Measurements from ENCODE around the gene ITGA11. TPM values are rescaled to one million over a fixed set of nuclear protein-coding genes. Genes with fewer than 3 reads are reported as not detected.
A peak's percentile ranks its signal among the peaks of the same experiment; 100 is the strongest.

ITGA11 gene
- total and polyA plus RNA-seq, 2 of the 13 experiments (the other 11 are each of a cell fraction or from before 2014, with no cell fraction given): not detected

GRCh38 chr15:68300115-68300940 is 131.6 kb downstream of the ITGA11 start (continued):
- TF ChIP-seq SIN3A (IDR thresholded peaks at IDR 0.05; ENCODE audit: borderline replicate concordance, low read depth, low read length) (no peak), GFI1 (CRISPR knock-in tag; IDR thresholded peaks at IDR 0.05; ENCODE audit: borderline replicate concordance) (no peak), KDM5A (IDR thresholded peaks at IDR 0.05; ENCODE audit: borderline replicate concordance, low read length) (no peak), SSRP1 (CRISPR knock-in tag; IDR thresholded peaks at IDR 0.05) (no peak), PATZ1 (CRISPR knock-in tag; IDR thresholded peaks at IDR 0.05) (no peak; the same call in 1 of the 2 replicates), MED1 (CRISPR knock-in tag; IDR thresholded peaks at IDR 0.05) (peak; percentile 7; the same call in 1 of the 2 replicates), ZSCAN22 (CRISPR knock-in tag; IDR thresholded peaks at IDR 0.05) (no peak), ZKSCAN1 (IDR thresholded peaks at IDR 0.05; ENCODE audit: low read length) (no peak), NFIC (IDR thresholded peaks at IDR 0.05; ENCODE audit: low read length) (peak; percentile 57; the same call in 1 of the 2 replicates), CCDC6 (CRISPR knock-in tag; IDR thresholded peaks at IDR 0.05) (no peak), TEAD2 (CRISPR knock-in tag; IDR thresholded peaks at IDR 0.05) (no peak), ZSCAN5A (CRISPR knock-in tag; IDR thresholded peaks at IDR 0.05; ENCODE audit: borderline replicate concordance) (no peak), ZMAT5 (CRISPR knock-in tag; IDR thresholded peaks at IDR 0.05; ENCODE audit: borderline replicate concordance, low read depth) (no peak), ZNF10 (CRISPR knock-in tag; IDR thresholded peaks at IDR 0.05; ENCODE audit: borderline replicate concordance, low read depth) (no peak), ZNF121 (CRISPR knock-in tag; IDR thresholded peaks at IDR 0.05) (no peak), SIX1 (CRISPR knock-in tag; IDR thresholded peaks at IDR 0.05; ENCODE audit: borderline replicate concordance) (peak; percentile 38; the same call in 1 of the 2 replicates), ELF4 (CRISPR knock-in tag; IDR thresholded peaks at IDR 0.05; ENCODE audit: borderline replicate concordance) (no peak), STAG1 (CRISPR knock-in tag; IDR thresholded peaks at IDR 0.05) (no peak), ZMAT3 (CRISPR knock-in tag; conservative IDR thresholded peaks at IDR 0.05) (0 out of 2 replicates have a peak, but pooled peaks have one; percentile 25), ZNF670 (CRISPR knock-in tag; IDR thresholded peaks at IDR 0.05; ENCODE audit: borderline replicate concordance) (no peak), WIZ (CRISPR knock-in tag; IDR thresholded peaks at IDR 0.05) (no peak), ZNF260 (CRISPR knock-in tag; IDR thresholded peaks at IDR 0.05; ENCODE audit: borderline replicate concordance, low read depth) (no peak), BCL3 (CRISPR knock-in tag; IDR thresholded peaks at IDR 0.05) (no peak), ATAD3A (CRISPR knock-in tag; IDR thresholded peaks at IDR 0.05) (no peak), ZNF781 (CRISPR knock-in tag; IDR thresholded peaks at IDR 0.05; ENCODE audit: borderline replicate concordance, not compliant biosample characterization) (no peak), NFKBIZ (CRISPR knock-in tag; IDR thresholded peaks at IDR 0.05) (no peak)
